OCI-LY7 (cell line): ENCODE results near the gene AXIN1.

Source experiments
- EZH2phosphoT487 ChIP-seq: fragments of 200-600 bp; sonication (generic); IDR thresholded peaks from 2 replicates; pipeline ENCODE4 v1.6.1; 2018; ENCODE audit warnings: low read depth, borderline replicate concordance, mild to moderate bottlenecking, mixed run types, antibody characterized with exemption, low read length, moderate library complexity, mixed read lengths
- TF ChIP-seq, protein P1 (sequence below): fragments of 200-600 bp; sonication (generic); conservative IDR thresholded peaks from 2 replicates; pipeline ENCODE4 v1.5.1; 2014; ENCODE audit warnings: mild to moderate bottlenecking, antibody characterized with exemption, low read length, moderate library complexity, mixed read lengths

DNA sequence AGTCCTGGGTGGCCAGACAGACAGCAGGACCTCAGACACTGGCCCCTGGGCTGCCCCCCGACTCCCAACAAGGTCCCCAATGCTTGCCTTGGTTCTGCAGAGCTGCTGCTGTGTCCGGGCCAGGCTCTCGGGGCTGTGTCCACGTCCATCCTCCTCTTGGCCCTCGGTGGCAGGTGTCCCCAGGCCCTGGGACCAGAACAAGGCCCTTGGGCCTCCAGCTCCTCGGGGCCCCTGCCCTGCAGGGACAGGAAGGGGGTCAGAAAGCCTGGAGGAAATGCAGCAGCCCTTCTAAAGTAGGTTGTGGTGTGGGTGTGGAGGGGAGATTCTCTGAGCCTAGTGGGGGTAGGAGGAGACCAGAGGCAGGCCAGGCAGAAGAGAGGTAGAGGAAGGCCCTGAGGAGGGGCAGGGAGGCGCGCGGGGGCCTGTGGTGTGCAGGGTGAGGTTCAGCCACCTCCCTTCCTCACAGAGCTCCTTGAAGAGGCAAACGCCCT lies 2.5 kb upstream of the AXIN1 start:
- TF ChIP-seq, protein P1, sequence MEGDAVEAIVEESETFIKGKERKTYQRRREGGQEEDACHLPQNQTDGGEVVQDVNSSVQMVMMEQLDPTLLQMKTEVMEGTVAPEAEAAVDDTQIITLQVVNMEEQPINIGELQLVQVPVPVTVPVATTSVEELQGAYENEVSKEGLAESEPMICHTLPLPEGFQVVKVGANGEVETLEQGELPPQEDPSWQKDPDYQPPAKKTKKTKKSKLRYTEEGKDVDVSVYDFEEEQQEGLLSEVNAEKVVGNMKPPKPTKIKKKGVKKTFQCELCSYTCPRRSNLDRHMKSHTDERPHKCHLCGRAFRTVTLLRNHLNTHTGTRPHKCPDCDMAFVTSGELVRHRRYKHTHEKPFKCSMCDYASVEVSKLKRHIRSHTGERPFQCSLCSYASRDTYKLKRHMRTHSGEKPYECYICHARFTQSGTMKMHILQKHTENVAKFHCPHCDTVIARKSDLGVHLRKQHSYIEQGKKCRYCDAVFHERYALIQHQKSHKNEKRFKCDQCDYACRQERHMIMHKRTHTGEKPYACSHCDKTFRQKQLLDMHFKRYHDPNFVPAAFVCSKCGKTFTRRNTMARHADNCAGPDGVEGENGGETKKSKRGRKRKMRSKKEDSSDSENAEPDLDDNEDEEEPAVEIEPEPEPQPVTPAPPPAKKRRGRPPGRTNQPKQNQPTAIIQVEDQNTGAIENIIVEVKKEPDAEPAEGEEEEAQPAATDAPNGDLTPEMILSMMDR, result no peak
- TF ChIP-seq EZH2phosphoT487, result no peak
